Breast epithelium (tissue), 4 donors: ENCODE results near the gene ZCCHC17. TPM values are rescaled to one million over a fixed set of nuclear protein-coding genes. Genes with fewer than 3 reads are reported as not detected.

Experiments
- DNase-seq, 2 donors: peaks; one replicate each; pipeline ENCODE4 v3.0.0-alpha.2; 2019; ENCODE audit warnings: low spot score in 2 of 2
- H3K27ac ChIP-seq, 2 donors: fragments of 200-600 bp; sonication (generic) in 1 of 2; one replicate each; pipeline ENCODE4 v1.5.1; 2016 to 2019; ENCODE audit warnings: mild to moderate bottlenecking in 1 of 2
- H3K27me3 ChIP-seq, 2 donors: fragments of 200-600 bp; sonication (generic) in 1 of 2; one replicate each; pipeline versions ENCODE4 v1.5.1 to v1.6.0; 2017 to 2019; ENCODE audit warnings: control low read depth in 1 of 2, mild to moderate bottlenecking in 1 of 2
- H3K36me3 ChIP-seq: fragments of 200-600 bp; one replicate; pipeline ENCODE4 v1.5.1; 2019
- H3K4me1 ChIP-seq, 2 donors: fragments of 200-600 bp; sonication (generic); one replicate each; pipeline ENCODE4 v1.5.1; 2016 to 2019; ENCODE audit warnings: control low read depth in 1 of 2
- H3K4me3 ChIP-seq, 3 donors: fragments of 200-600 bp; sonication (generic); 1 replicate in 2 of 3; 2 replicates in 1 of 3; pipeline ENCODE4 v1.5.1; 2016 to 2019; ENCODE audit warnings: mild to moderate bottlenecking in 3 of 3, moderate library complexity in 2 of 3
- H3K9me3 ChIP-seq, 2 donors: fragments of 200-600 bp; sonication (generic) in 1 of 2; one replicate each; pipeline ENCODE4 v1.5.1; 2016 to 2019; ENCODE audit warnings: control low read depth in 1 of 2
- CTCF ChIP-seq, 3 donors: fragments of 450-650 bp; IDR thresholded peaks; one replicate each; pipeline ENCODE4 v1.5.1; 2016 to 2017; ENCODE audit warnings: antibody characterized with exemption in 3 of 3, mild to moderate bottlenecking in 3 of 3, moderate library complexity in 3 of 3
- POLR2A ChIP-seq: fragments of 450-650 bp; IDR thresholded peaks from one replicate; pipeline ENCODE4 v1.6.1; 2016; ENCODE audit warnings: antibody characterized with exemption, mild to moderate bottlenecking, moderate library complexity
- POLR2AphosphoS5 ChIP-seq, 3 donors: sonication (generic); formaldehyde crosslinking; IDR thresholded peaks; one replicate each; pipeline ENCODE4 v1.6.1; 2017; ENCODE audit warnings: antibody characterized with exemption in 3 of 3
- intact Hi-C: fragments of 100-400 bp; cut with DNase I; formaldehyde crosslinking; loops from one replicate; pipeline ENCODE4 v1.15.1; 2023; ENCODE audit warnings: low total_unique reads
- total RNA-seq, 3 donors: library from RNA; depleted of rRNA; stranded (reverse); fragments of >200 nt; gene quantifications; one replicate each; pipeline ENCODE4 v1.1.0, GENCODE V29; 2016

ZCCHC17 gene
- total RNA-seq, 3 donors from 2014 or later = 24.6 to 42.9 (median 29.6) TPM

GRCh38 chr1:31310198-31310597 is 13.4 kb downstream of the ZCCHC17 start:
- no peaks in the 10 kb centered on the region for H3K36me3 ChIP-seq
- no peak for TF ChIP-seq CTCF (IDR thresholded peaks at IDR 0.05)
- no peak for TF ChIP-seq POLR2AphosphoS5 (IDR thresholded peaks at IDR 0.05)
- no peak for TF ChIP-seq POLR2A
- H3K4me1 ChIP-seq = no peaks in the 10 kb centered on the region

GRCh38 chr1:31315902-31316301 is 19.1 kb downstream of the ZCCHC17 start:
- Histone ChIP-seq H3K4me3 (no peak overlapping the region), H3K9me3 (no peaks in the 10 kb centered on the region), H3K27me3 (no peaks in the 10 kb centered on the region), H3K36me3 (no peaks in the 10 kb centered on the region), H3K4me1 (no peaks in the 10 kb centered on the region), H3K27ac (no peak overlapping the region)
- intact Hi-C loops = no loop called here
- no peak for TF ChIP-seq CTCF (IDR thresholded peaks at IDR 0.05)
- DNase-seq = no peak

More at GRCh38 chr1:31310198-31310597, 13.4 kb downstream of the ZCCHC17 start:
- intact Hi-C loops = no loop called here
- H3K4me3 ChIP-seq = no peak overlapping the region
- H3K27ac ChIP-seq = no peak overlapping the region
- DNase-seq = no peak
- no peaks in the 10 kb centered on the region for H3K9me3 ChIP-seq
- no peaks in the 10 kb centered on the region for H3K27me3 ChIP-seq

GRCh38 chr1:31318146-31318545 is 21.3 kb downstream of the ZCCHC17 start:
- no peaks in the 10 kb centered on the region for H3K9me3 ChIP-seq
- no peak for TF ChIP-seq POLR2AphosphoS5 (IDR thresholded peaks at IDR 0.05)
- no peak for TF ChIP-seq CTCF (IDR thresholded peaks at IDR 0.05)
- no peak for TF ChIP-seq POLR2A
- no peak overlapping the region for H3K27ac ChIP-seq
- no peaks in the 10 kb centered on the region for H3K27me3 ChIP-seq
- H3K4me3 ChIP-seq = no peak overlapping the region
- intact Hi-C loops = no loop called here
- DNase-seq = no peak
- no peaks in the 10 kb centered on the region for H3K36me3 ChIP-seq
- H3K4me1 ChIP-seq = no peaks in the 10 kb centered on the region

- intact Hi-C loops = no loop called here
- no peak for TF ChIP-seq POLR2AphosphoS5 (IDR thresholded peaks at IDR 0.05)
- no peak for TF ChIP-seq CTCF (IDR thresholded peaks at IDR 0.05)
- no peak overlapping the region for H3K27ac ChIP-seq
- no peaks in the 10 kb centered on the region for H3K4me1 ChIP-seq
- no peaks in the 10 kb centered on the region for H3K36me3 ChIP-seq
- no peak overlapping the region for H3K4me3 ChIP-seq
- no peaks in the 10 kb centered on the region for H3K27me3 ChIP-seq
- DNase-seq = no peak
- no peaks in the 10 kb centered on the region for H3K9me3 ChIP-seq
Observed at GRCh38 chr1:31324093-31324492, 27.3 kb downstream of the ZCCHC17 start.

- no peak for TF ChIP-seq POLR2A
- no peak for TF ChIP-seq POLR2AphosphoS5 (IDR thresholded peaks at IDR 0.05)
- no peak for TF ChIP-seq CTCF (IDR thresholded peaks at IDR 0.05)
- H3K36me3 ChIP-seq = no peaks in the 10 kb centered on the region
Observed at GRCh38 chr1:31324992-31325391, 28.2 kb downstream of the ZCCHC17 start.

More at GRCh38 chr1:31324992-31325391, 28.2 kb downstream of the ZCCHC17 start:
- H3K4me1 ChIP-seq = no peaks in the 10 kb centered on the region
- H3K27ac ChIP-seq = no peak overlapping the region
- intact Hi-C loops = no loop called here
- DNase-seq = no peak
- no peaks in the 10 kb centered on the region for H3K9me3 ChIP-seq
- H3K4me3 ChIP-seq = no peak overlapping the region
- H3K27me3 ChIP-seq = no peaks in the 10 kb centered on the region
